K562 (cell line): Measurements from ENCODE around the gene MIER2.

Experiments used
- CBFB ChIP-seq: sonication (generic); formaldehyde crosslinking; IDR thresholded peaks from 2 replicates; pipeline ENCODE4 v1.4.0; 2020; ENCODE audit warnings: mild to moderate bottlenecking, missing genetic modification reagents
- CTCF ChIP-seq, 3 experiments: IDR thresholded peaks in 2 of 3; conservative IDR thresholded peaks in 1 of 3; 2 replicates each; pipeline ENCODE4 v1.5.1; 2011 to 2012; ENCODE audit warnings: low read length in 3 of 3, mild to moderate bottlenecking in 3 of 3, control low read depth in 2 of 3, improper control_type of control experiment in 1 of 3, inconsistent platforms in 1 of 3, low read depth in 1 of 3, mixed read lengths in 1 of 3, moderate library complexity in 1 of 3; ENCODE audit not compliant: insufficient read depth in 2 of 3
- TEAD4 ChIP-seq, 2 experiments: sonication (generic) in 1 of 2; formaldehyde crosslinking in 1 of 2; IDR thresholded peaks; 2 replicates each; pipeline versions ENCODE4 v1.6.1 to v1.8.0; 2012 to 2022; ENCODE audit warnings: borderline replicate concordance in 1 of 2, inconsistent platforms in 1 of 2, low read length in 1 of 2, mild to moderate bottlenecking in 1 of 2, missing genetic modification reagents in 1 of 2
- USF2 ChIP-seq: sonication (generic); formaldehyde crosslinking; IDR thresholded peaks from 2 replicates; pipeline ENCODE4 v1.5.0; 2020; ENCODE audit warnings: missing genetic modification reagents
- ZBTB8A ChIP-seq: fragments of 450-650 bp; IDR thresholded peaks from 2 replicates; pipeline ENCODE4 v1.6.1; 2018; ENCODE audit warnings: mild to moderate bottlenecking, moderate library complexity; ENCODE audit not compliant: partially characterized antibody
- ZNF699 ChIP-seq: fragments of 250-450 bp; sonication (Bioruptor Pico); IDR thresholded peaks from 2 replicates; pipeline ENCODE4 v1.8.0; 2021; ENCODE audit warnings: mild to moderate bottlenecking, moderate library complexity; ENCODE audit not compliant: insufficient replicate concordance

GRCh38 chr19:317710-318508, 26.7 kb downstream of the MIER2 start:
- TF ChIP-seq ZNF699 (CRISPR knock-in tag) (no peak), CBFB (CRISPR knock-in tag) (no peak), ZBTB8A (no peak), CTCF (IDR thresholded peaks at IDR 0.05 in 2 of 3, conservative IDR thresholded peaks at IDR 0.05 in 1 of 3; ENCODE audit: insufficient read depth in 2 of 3, low read depth in 1 of 3, low read length in 3 of 3) (no peak), TEAD4 (IDR thresholded peaks at IDR 0.05; ENCODE audit: low read length) (no peak), TEAD4 (CRISPR knock-in tag; IDR thresholded peaks at IDR 0.05; ENCODE audit: borderline replicate concordance) (no peak), USF2 (CRISPR knock-in tag) (no peak)
